Mucosa of descending colon (tissue), 3 donors: Measurements from ENCODE around the gene SHC3. TPM values are rescaled to one million over a fixed set of nuclear protein-coding genes. Genes with fewer than 3 reads are reported as not detected.

Experiments used
- ATAC-seq: fragments of 200-7000 bp; cut with Tn5 transposase; one replicate; pipeline ENCODE4 v1.9.1; 2020; ENCODE audit warnings: mild to moderate bottlenecking, moderate library complexity
- DNase-seq, 3 donors: peaks; one replicate each; pipeline ENCODE4 v3.0.0-alpha.2; 2020
- H3K36me3 ChIP-seq: fragments of 200-600 bp; one replicate; pipeline ENCODE4 v1.8.0; 2021; ENCODE audit warnings: low read depth, mild to moderate bottlenecking
- H3K4me1 ChIP-seq: fragments of 200-600 bp; one replicate; pipeline ENCODE4 v1.8.0; 2021; ENCODE audit warnings: low read depth, mild to moderate bottlenecking
- H3K4me3 ChIP-seq: fragments of 200-600 bp; one replicate; pipeline ENCODE4 v1.8.0; 2021; ENCODE audit warnings: mild to moderate bottlenecking
- H3K9me3 ChIP-seq: fragments of 200-600 bp; one replicate; pipeline ENCODE4 v1.8.0; 2021; ENCODE audit warnings: mild to moderate bottlenecking
- CTCF ChIP-seq: fragments of 200-600 bp; IDR thresholded peaks from one replicate; pipeline ENCODE4 v1.8.0; 2022; ENCODE audit warnings: antibody characterized with exemption, mild to moderate bottlenecking
- intact Hi-C, 2 donors: fragments of 100-400 bp; cut with DNase I in 1 of 2; cut with micrococcal nuclease in 1 of 2; formaldehyde crosslinking; loops; one replicate each; pipeline versions ENCODE4 v1.11.0 to v1.11.1; 2022; cut with DNase I, micrococcal nuclease
- total RNA-seq, 3 donors: library from RNA; stranded (reverse); fragmentation: NEBNext Ultra II Directional in 2 of 3; extraction: Animal tissue kit (Norgen Biotek cat#: 25700) in 2 of 3; gene quantifications; one replicate each; pipeline versions ENCODE4 v1.2.1 to v1.2.4, GENCODE V29; 2021 to 2023
- donor health status: DM: no; HTN: no; CAD: no; lungs with moderate emphysema.
- donor health status: DM: no; HTN: no; CAD: no.
- donor health status: DM: no; HTN: yes; CAD: no.

Gene SHC3
- total RNA-seq, 3 donors from 2014 or later = 0.35 to 4.8 (median 1.5) TPM

GRCh38 chr9:89171693-89172092 is 6.9 kb downstream of the SHC3 start:
- intact Hi-C loops = no loop called here
- no peak for DNase-seq

GRCh38 chr9:89171231-89171630 is 7.4 kb downstream of the SHC3 start:
- Histone ChIP-seq H3K4me3 (no peak overlapping the region), H3K9me3 (no peaks in the 10 kb centered on the region), H3K4me1 (no peaks in the 10 kb centered on the region), H3K36me3 (no peaks in the 10 kb centered on the region)
- no peak for TF ChIP-seq CTCF
- intact Hi-C loops = no loop called here
- no peak for ATAC-seq
- DNase-seq = no peak

More at GRCh38 chr9:89171693-89172092, 6.9 kb downstream of the SHC3 start:
- H3K4me3 ChIP-seq = no peak overlapping the region
- ATAC-seq = no peak
- H3K9me3 ChIP-seq = no peaks in the 10 kb centered on the region
- no peak for TF ChIP-seq CTCF
- H3K4me1 ChIP-seq = no peaks in the 10 kb centered on the region
- H3K36me3 ChIP-seq = no peaks in the 10 kb centered on the region

- Histone ChIP-seq H3K4me1 (no peaks in the 10 kb centered on the region), H3K4me3 (no peak overlapping the region), H3K36me3 (no peaks in the 10 kb centered on the region), H3K9me3 (no peaks in the 10 kb centered on the region)
- TF ChIP-seq CTCF = no peak
- ATAC-seq (no peak), DNase-seq (no peak)
- intact Hi-C loops = no loop called here
These were observed 9.5 kb downstream of the SHC3 start for GRCh38 chr9:89168901-89169813.

GRCh38 chr9:89167788-89168187 is 10.8 kb downstream of the SHC3 start:
- ATAC-seq (no peak), DNase-seq (no peak)
- TF ChIP-seq CTCF = no peak
- Histone ChIP-seq H3K9me3 (no peaks in the 10 kb centered on the region), H3K4me1 (no peaks in the 10 kb centered on the region), H3K36me3 (no peaks in the 10 kb centered on the region), H3K4me3 (no peak overlapping the region)
- intact Hi-C loops = no loop called here

- H3K36me3 ChIP-seq = no peaks in the 10 kb centered on the region
- no peak for ATAC-seq
- intact Hi-C loops = no loop called here
- no peak overlapping the region for H3K4me3 ChIP-seq
- H3K4me1 ChIP-seq = no peaks in the 10 kb centered on the region
- TF ChIP-seq CTCF = no peak
- no peak for DNase-seq
- no peaks in the 10 kb centered on the region for H3K9me3 ChIP-seq
These were observed 11.8 kb downstream of the SHC3 start for GRCh38 chr9:89166852-89167251.
